ENCODE data around the gene TPPP.

TPPP gene

GRCh38 chr5:676699-677076, 16.5 kb downstream of the TPPP start:
- DNase-seq, result no peak

- DNase-seq, result no peak
These were observed 17.1 kb downstream of the TPPP start for GRCh38 chr5:675871-676698.

- DNase-seq, result no peak
These were observed 17.9 kb downstream of the TPPP start for GRCh38 chr5:675111-675870.

- no peak for DNase-seq
These were observed 18.5 kb downstream of the TPPP start for GRCh38 chr5:674630-675011.

GRCh38 chr5:673831-674629, 19.1 kb downstream of the TPPP start:
- DNase-seq, result no peak

GRCh38 chr5:673161-673830, 19.9 kb downstream of the TPPP start:
- no peak for DNase-seq

- DNase-seq, result peak in 3 of 4 experiments; percentile 11 to 34 (median 30)
These were observed 20.6 kb downstream of the TPPP start for GRCh38 chr5:672329-673160.

- peak; percentile 18 to 48 (median 46) for DNase-seq
These were observed 21.5 kb downstream of the TPPP start for GRCh38 chr5:671459-672328.

GRCh38 chr5:670396-671270, 22.5 kb downstream of the TPPP start:
- DNase-seq, result no peak

GRCh38 chr5:669842-670395, 23.2 kb downstream of the TPPP start:
- DNase-seq, result no peak

GRCh38 chr5:669111-669841, 23.9 kb downstream of the TPPP start:
- peak in 2 of 4 experiments; percentile 18 to 29 for DNase-seq

- no peak for DNase-seq
These were observed 24.7 kb downstream of the TPPP start for GRCh38 chr5:668283-668995.

- no peak for DNase-seq
These were observed 26.2 kb downstream of the TPPP start for GRCh38 chr5:666816-667498.

- DNase-seq, result no peak
These were observed 27.0 kb downstream of the TPPP start for GRCh38 chr5:665956-666711.

- no peak for DNase-seq
These were observed 27.6 kb downstream of the TPPP start for GRCh38 chr5:665541-665955.

GRCh38 chr5:664994-665360, 28.2 kb downstream of the TPPP start:
- no peak for DNase-seq

All from activated CD4-positive, CD25-positive, alpha-beta regulatory T cell (primary cell).